Lower lobe of right lung (tissue), 2 donors: ENCODE data around the gene PHKA2. TPM values are rescaled to one million over a fixed set of nuclear protein-coding genes. Genes with fewer than 3 reads are reported as not detected.

ENCODE experiments used
- ATAC-seq, 2 donors: fragments of 200-7000 bp; cut with Tn5 transposase; one replicate each; pipeline ENCODE4 v1.9.1; 2020 to 2022; ENCODE audit warnings: mild to moderate bottlenecking in 2 of 2, moderate library complexity in 2 of 2
- DNase-seq: peaks from one replicate; pipeline ENCODE4 v3.0.0-alpha.2; 2020
- H3K27ac ChIP-seq: fragments of 200-600 bp; one replicate; pipeline ENCODE4 v1.8.0; 2022
- H3K27me3 ChIP-seq: fragments of 200-600 bp; one replicate; pipeline ENCODE4 v1.8.0; 2022; ENCODE audit warnings: low read depth
- H3K36me3 ChIP-seq: fragments of 200-600 bp; one replicate; pipeline ENCODE4 v1.8.0; 2022; ENCODE audit warnings: mild to moderate bottlenecking
- H3K4me1 ChIP-seq: fragments of 200-600 bp; one replicate; pipeline ENCODE4 v1.8.0; 2022
- H3K4me3 ChIP-seq: fragments of 200-600 bp; one replicate; pipeline ENCODE4 v1.8.0; 2022; ENCODE audit warnings: mild to moderate bottlenecking
- H3K9me3 ChIP-seq: fragments of 200-600 bp; one replicate; pipeline ENCODE4 v1.8.0; 2022
- intact Hi-C: fragments of 100-400 bp; cut with DNase I; formaldehyde crosslinking; loops from one replicate; pipeline ENCODE4 v1.11.0; 2022
- total RNA-seq: library from RNA; stranded (reverse); fragmentation: NEBNext Ultra II Directional; extraction: Animal tissue kit (Norgen Biotek cat#: 25700); gene quantifications from one replicate; pipeline ENCODE4 v1.2.1, GENCODE V29; 2021
- TF ChIP-seq, protein P1 (sequence below): fragments of 200-600 bp; IDR thresholded peaks from one replicate; pipeline ENCODE4 v1.8.0; 2022; ENCODE audit warnings: antibody characterized with exemption, mild to moderate bottlenecking
- donor health status: DM: no; HTN: yes; CAD: no; lungs with severe emphysema.

Gene PHKA2
- total RNA-seq, 1 donor from 2014 or later: 27.5 TPM

DNA sequence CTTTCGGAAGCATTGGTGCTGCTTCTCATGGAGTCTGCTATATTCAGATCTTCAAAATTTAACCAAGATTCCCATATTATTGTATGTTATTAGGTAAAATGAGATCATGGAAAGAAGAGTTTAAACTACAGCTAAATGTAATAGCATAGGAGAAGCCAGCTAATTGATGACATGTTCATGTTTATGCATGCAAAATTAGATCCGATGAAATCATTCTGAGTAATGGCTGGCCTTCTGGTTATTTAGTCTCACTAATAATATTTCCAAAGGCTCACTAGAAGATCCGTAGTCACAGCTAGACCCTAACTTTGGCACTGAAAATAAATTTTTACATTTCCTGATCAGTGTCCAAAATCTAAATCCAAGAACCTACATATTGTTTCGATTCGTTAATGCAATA, 19.8 kb upstream of the PHKA2 start:
- Histone ChIP-seq H3K27ac (no peak overlapping the region), H3K4me1 (no peaks in the 10 kb centered on the region), H3K9me3 (no peaks in the 10 kb centered on the region), H3K4me3 (no peak overlapping the region), H3K36me3 (no peaks in the 10 kb centered on the region), H3K27me3 (no peaks in the 10 kb centered on the region)
- ATAC-seq (no peak), DNase-seq (no peak)
- intact Hi-C loops: no loop called here
- TF ChIP-seq, protein P1, sequence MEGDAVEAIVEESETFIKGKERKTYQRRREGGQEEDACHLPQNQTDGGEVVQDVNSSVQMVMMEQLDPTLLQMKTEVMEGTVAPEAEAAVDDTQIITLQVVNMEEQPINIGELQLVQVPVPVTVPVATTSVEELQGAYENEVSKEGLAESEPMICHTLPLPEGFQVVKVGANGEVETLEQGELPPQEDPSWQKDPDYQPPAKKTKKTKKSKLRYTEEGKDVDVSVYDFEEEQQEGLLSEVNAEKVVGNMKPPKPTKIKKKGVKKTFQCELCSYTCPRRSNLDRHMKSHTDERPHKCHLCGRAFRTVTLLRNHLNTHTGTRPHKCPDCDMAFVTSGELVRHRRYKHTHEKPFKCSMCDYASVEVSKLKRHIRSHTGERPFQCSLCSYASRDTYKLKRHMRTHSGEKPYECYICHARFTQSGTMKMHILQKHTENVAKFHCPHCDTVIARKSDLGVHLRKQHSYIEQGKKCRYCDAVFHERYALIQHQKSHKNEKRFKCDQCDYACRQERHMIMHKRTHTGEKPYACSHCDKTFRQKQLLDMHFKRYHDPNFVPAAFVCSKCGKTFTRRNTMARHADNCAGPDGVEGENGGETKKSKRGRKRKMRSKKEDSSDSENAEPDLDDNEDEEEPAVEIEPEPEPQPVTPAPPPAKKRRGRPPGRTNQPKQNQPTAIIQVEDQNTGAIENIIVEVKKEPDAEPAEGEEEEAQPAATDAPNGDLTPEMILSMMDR: no peak

DNA sequence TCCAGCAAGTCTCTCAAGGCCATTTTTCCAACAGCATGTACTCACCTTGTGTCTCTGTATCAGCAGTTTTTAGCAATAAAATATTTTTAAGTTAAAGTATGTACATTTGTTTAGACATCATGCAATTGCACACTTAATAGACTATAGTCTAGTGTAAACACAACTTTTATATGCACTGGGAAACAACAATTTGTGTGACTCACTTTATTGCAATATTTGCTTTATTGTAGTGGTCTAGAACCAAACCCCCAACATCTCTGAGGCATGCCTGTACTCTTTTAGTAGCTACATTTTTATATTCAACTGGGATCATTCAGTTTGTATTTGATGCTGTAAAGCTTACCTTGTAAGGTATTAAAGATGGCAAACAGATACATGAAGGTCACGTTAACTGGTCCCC, 14.7 kb upstream of the PHKA2 start:
- Histone ChIP-seq H3K27ac (no peak overlapping the region), H3K4me3 (no peak overlapping the region), H3K4me1 (no peaks in the 10 kb centered on the region), H3K27me3 (no peaks in the 10 kb centered on the region), H3K9me3 (no peaks in the 10 kb centered on the region), H3K36me3 (no peaks in the 10 kb centered on the region)
- ATAC-seq (no peak), DNase-seq (no peak)
- TF ChIP-seq, protein P1: no peak
- intact Hi-C loops: no loop called here

DNA sequence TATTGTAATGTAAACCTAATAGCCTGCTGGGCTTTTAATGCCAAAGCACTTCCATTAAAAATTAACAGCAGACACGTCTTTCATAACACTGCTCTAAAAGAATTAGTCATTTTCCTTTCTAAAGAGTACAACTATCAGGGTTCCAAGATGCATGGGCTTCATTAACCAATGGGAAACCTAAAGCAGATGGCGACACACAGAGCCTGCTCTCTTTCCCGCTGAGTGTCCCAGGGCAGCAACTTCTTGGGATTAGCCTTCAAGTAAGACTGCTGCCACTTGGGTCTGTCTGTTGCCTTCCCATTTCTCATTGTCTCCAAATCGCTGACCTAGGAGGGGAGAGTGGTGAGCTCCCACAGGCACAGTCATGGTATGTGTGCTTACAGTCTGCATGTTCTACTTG, 14.0 kb upstream of the PHKA2 start:
- no peak for ATAC-seq
- H3K4me3 ChIP-seq: no peak overlapping the region
- H3K9me3 ChIP-seq: no peaks in the 10 kb centered on the region
- H3K36me3 ChIP-seq: no peaks in the 10 kb centered on the region
- no peaks in the 10 kb centered on the region for H3K27me3 ChIP-seq
- intact Hi-C loops: no loop called here
- no peaks in the 10 kb centered on the region for H3K4me1 ChIP-seq
- no peak overlapping the region for H3K27ac ChIP-seq
- TF ChIP-seq, protein P1: no peak
- DNase-seq: no peak

- intact Hi-C loops: no loop called here
- no peak for DNase-seq
- H3K4me1 ChIP-seq: no peaks in the 10 kb centered on the region
- TF ChIP-seq, protein P1: no peak
- H3K4me3 ChIP-seq: no peak overlapping the region
- H3K27me3 ChIP-seq: no peaks in the 10 kb centered on the region
- no peaks in the 10 kb centered on the region for H3K9me3 ChIP-seq
- H3K36me3 ChIP-seq: no peaks in the 10 kb centered on the region
- ATAC-seq: no peak
- no peak overlapping the region for H3K27ac ChIP-seq
Measured at GRCh38 chrX:18996536-18996935, 12.6 kb upstream of the PHKA2 start.

GRCh38 chrX:18995221-18995620, 11.3 kb upstream of the PHKA2 start:
- intact Hi-C loops: no loop called here
- no peaks in the 10 kb centered on the region for H3K36me3 ChIP-seq
- ATAC-seq (peak in 1 of 2 donors; percentile 48), DNase-seq (no peak)
- H3K27ac ChIP-seq: no peak overlapping the region
- no peaks in the 10 kb centered on the region for H3K9me3 ChIP-seq
- H3K4me1 ChIP-seq: no peaks in the 10 kb centered on the region
- TF ChIP-seq, protein P1: no peak
- no peaks in the 10 kb centered on the region for H3K27me3 ChIP-seq
- no peak overlapping the region for H3K4me3 ChIP-seq

GRCh38 chrX:18994713-18995112, 10.8 kb upstream of the PHKA2 start:
- Histone ChIP-seq H3K4me1 (no peaks in the 10 kb centered on the region), H3K36me3 (peaks cover 4% of the 10 kb centered on the region), H3K27me3 (no peaks in the 10 kb centered on the region), H3K27ac (no peak overlapping the region), H3K9me3 (no peaks in the 10 kb centered on the region), H3K4me3 (no peak overlapping the region)
- TF ChIP-seq, protein P1: no peak
- ATAC-seq: peak in 1 of 2 donors; percentile 70
- intact Hi-C loops: no loop called here
- DNase-seq: no peak
